Effector CD8-positive, alpha-beta T cell (primary cell): ENCODE results near the gene FAM240B.

ENCODE experiments used
- DNase-seq: peaks from one replicate; lab custom pipeline; 2025; lab: John Stamatoyannopoulos, UW

The FAM240B gene

GRCh38 chr9:38670542-38671371 is 49.2 kb downstream of the FAM240B start:
- no peak for DNase-seq

GRCh38 chr9:38668791-38669466 is 51.0 kb downstream of the FAM240B start:
- no peak for DNase-seq

GRCh38 chr9:38662763-38663593 is 57.0 kb downstream of the FAM240B start:
- DNase-seq: no peak

- DNase-seq: no peak
Measured at GRCh38 chr9:38659538-38659937, 60.4 kb downstream of the FAM240B start.

- no peak for DNase-seq
Measured at GRCh38 chr9:38656896-38657295, 63.0 kb downstream of the FAM240B start.

GRCh38 chr9:38652486-38652885 is 67.4 kb downstream of the FAM240B start:
- DNase-seq: no peak

- no peak for DNase-seq
Measured at GRCh38 chr9:38652044-38652443, 67.9 kb downstream of the FAM240B start.

- DNase-seq: no peak
Measured at GRCh38 chr9:38651400-38652042, 68.4 kb downstream of the FAM240B start.

GRCh38 chr9:38650564-38650963 is 69.4 kb downstream of the FAM240B start:
- DNase-seq: no peak

GRCh38 chr9:38649731-38650363 is 70.1 kb downstream of the FAM240B start:
- no peak for DNase-seq

GRCh38 chr9:38644601-38645000 is 75.3 kb downstream of the FAM240B start:
- no peak for DNase-seq
